AG09319 (cell line): ENCODE data around the gene HMOX1.
A peak's percentile ranks its signal among the peaks of the same experiment; 100 is the strongest.

Source experiments
- DNase-seq: peaks from one replicate; pipeline ENCODE4 v3.0.0-alpha.2; 2010; ENCODE audit warnings: low read depth; ENCODE audit errors: extremely low read depth
- CTCF ChIP-seq: IDR thresholded peaks from 2 replicates; pipeline ENCODE4 v1.5.1; 2011; ENCODE audit warnings: low read depth, mild to moderate bottlenecking, inconsistent platforms, low read length, moderate library complexity

The HMOX1 gene

DNA sequence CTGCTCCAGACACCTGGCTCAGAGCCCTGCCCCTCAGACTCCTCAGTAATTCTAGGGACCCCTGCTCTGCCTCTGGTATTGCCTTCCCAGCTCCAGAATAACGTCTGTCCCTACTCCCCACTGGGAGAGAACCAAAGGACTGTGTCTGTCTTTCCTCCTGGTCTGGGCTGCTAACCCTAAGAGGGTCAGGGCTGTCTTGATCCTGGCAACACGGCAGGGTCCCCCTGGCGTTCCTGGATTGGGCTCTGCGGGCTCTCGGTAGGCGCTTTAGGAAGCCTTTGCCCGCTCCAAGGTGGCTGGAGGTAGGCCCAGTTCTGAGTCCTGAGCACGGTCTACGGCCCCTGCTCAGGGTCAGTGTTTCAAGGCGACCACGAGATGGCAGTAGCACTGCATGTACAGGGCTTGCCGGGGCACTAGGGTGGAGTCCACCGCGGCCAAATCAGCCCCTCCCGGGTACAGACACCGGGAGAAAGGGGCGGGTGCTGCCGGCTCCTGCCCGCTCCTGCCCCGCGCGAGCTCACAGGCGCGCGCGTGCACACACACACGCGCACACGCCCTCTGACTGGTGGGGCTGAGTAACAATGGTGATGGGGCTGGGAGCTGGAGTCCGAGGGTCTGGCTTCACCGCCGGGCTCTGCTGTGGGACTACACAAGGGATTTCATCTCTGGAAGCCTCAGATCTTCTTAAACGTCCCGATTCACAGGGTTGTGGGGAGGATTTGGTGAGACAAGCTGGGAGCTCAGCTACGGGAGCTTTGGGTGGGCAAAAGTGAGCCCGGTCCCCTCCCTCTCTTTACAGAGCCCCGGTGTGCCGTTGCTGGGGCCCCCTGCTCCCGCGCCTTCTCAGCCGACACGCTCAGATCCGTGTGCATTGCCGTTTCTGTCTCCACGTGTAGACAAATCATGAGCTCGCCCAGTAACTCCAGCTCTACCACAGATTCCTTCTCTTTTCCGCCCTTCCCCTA is 30.1 kb upstream of the HMOX1 start:
- peak; percentile 78 for TF ChIP-seq CTCF
- DNase-seq: peak; percentile 88

GRCh38 chr22:35352214-35353111 is 28.4 kb upstream of the HMOX1 start:
- TF ChIP-seq CTCF: peak; percentile 13; the same call in 1 of the 2 replicates
- no peak for DNase-seq

DNA sequence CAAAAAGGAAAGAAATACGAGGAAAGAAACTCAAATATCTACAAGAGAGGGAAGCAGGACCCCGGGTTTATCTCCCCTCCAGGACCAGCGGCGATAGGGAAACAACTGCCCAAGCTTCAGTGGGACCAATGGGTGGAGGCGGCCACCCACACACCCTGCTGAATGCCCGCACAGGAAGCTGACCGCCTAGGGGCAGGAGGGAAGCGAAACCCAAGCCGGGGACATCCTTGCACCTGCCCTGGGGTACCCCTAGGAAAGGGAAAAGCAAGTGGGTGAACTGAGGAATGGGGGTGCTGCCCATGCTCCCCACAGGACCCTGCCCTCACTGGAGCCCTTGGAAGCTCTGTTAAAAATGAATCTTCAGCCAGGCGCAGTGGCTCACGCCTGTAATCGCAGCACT is 27.6 kb upstream of the HMOX1 start:
- no peak for TF ChIP-seq CTCF
- no peak for DNase-seq

GRCh38 chr22:35354068-35354467 is 26.8 kb upstream of the HMOX1 start:
- no peak for TF ChIP-seq CTCF

GRCh38 chr22:35357883-35358621 is 22.8 kb upstream of the HMOX1 start:
- TF ChIP-seq CTCF: no peak
- no peak for DNase-seq

More at GRCh38 chr22:35354068-35354467, 26.8 kb upstream of the HMOX1 start:
- no peak for DNase-seq

GRCh38 chr22:35359380-35360065 is 21.4 kb upstream of the HMOX1 start:
- no peak for DNase-seq
- TF ChIP-seq CTCF: no peak
